ENCODE measurements around the gene TTLL5. TPM values are rescaled to one million over a fixed set of nuclear protein-coding genes. Genes with fewer than 3 reads are reported as not detected.
A peak's percentile ranks its signal among the peaks of the same experiment; 100 is the strongest.

TTLL5 gene
- polyA plus RNA-seq, 3 donors: 4.2 to 7.2 (median 4.7) TPM

DNA sequence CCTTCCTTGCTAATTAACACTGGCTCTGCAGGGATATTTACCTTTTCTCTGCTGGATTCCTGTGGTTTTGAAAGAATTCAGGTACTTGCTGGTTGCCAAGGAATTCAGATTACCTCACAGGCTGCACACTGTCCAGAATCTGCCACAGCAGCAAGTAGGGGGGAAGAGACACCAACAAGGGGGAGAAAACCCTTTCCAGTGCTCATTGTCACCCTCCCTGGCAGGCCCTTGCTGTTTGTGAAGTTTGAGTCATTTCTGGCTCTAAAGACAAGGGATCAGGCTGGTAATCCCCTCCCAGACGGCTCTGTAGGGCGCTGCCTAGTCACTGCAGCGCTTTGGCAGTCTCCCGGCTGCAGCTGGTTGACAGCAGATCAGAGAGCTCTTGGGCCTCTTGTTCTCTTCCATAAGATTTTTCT, 50.8 kb downstream of the TTLL5 start:
- Histone ChIP-seq H3K4me2 (replicated peaks; ENCODE audit: extremely low read depth, low read length, poor library complexity, severe bottlenecking) (no peak overlapping the region), H3K9ac (ENCODE audit: insufficient read depth, low read length, poor library complexity, severe bottlenecking) (no peak overlapping the region)
- intact Hi-C loops (cut with micrococcal nuclease): no loop called here

DNA sequence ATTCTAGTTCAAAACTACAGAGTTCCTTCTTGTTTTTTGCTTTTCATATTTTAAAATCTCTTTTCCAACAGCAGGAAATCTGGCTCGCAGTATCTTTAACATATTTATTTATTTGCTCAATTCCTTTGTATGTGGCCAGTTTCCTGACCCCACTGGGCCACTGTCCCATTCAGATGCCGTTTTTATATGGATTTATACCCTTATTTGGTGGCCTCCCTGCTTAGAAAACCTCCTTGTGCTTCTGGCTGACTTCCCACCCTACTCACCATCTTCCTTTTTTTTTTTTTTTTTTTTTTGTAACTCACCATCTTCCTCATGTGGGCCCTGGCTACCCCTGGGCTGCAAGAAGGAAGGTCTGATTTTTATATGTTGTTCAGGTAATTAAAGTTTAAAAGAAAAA, 53.9 kb downstream of the TTLL5 start:
- H4K20me1 ChIP-seq (ENCODE audit: insufficient read depth, low read length): no peaks in the 10 kb centered on the region
- Mint-ChIP-seq H3K9me3 (peaks cover 0 to 2% (median 0%) of the 10 kb centered on the region in 7 donors), H3K36me3 (peaks cover 31 to 38% of the 10 kb centered on the region in 2 donors), H3K27me3 (ENCODE audit: low read depth in 3 of 3) (no peaks in the 10 kb centered on the region), H3K4me1 (peaks cover 4% of the 10 kb centered on the region), H3K4me3 (no peak overlapping the region), H3K27ac (peak overlapping the region in 1 of 7 donors; percentile 46)
- TF ChIP-seq, protein P1, sequence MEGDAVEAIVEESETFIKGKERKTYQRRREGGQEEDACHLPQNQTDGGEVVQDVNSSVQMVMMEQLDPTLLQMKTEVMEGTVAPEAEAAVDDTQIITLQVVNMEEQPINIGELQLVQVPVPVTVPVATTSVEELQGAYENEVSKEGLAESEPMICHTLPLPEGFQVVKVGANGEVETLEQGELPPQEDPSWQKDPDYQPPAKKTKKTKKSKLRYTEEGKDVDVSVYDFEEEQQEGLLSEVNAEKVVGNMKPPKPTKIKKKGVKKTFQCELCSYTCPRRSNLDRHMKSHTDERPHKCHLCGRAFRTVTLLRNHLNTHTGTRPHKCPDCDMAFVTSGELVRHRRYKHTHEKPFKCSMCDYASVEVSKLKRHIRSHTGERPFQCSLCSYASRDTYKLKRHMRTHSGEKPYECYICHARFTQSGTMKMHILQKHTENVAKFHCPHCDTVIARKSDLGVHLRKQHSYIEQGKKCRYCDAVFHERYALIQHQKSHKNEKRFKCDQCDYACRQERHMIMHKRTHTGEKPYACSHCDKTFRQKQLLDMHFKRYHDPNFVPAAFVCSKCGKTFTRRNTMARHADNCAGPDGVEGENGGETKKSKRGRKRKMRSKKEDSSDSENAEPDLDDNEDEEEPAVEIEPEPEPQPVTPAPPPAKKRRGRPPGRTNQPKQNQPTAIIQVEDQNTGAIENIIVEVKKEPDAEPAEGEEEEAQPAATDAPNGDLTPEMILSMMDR (IDR thresholded peaks at IDR 0.05): no peak
- no peak overlapping the region for H3K27ac ChIP-seq (ENCODE audit: low read depth in 1 of 2, low read length in 2 of 2)
- peaks cover 0 to 28% of the 10 kb centered on the region in 2 donors for H3K36me3 ChIP-seq (replicated peaks in 1 of 2; ENCODE audit: control insufficient read depth in 1 of 2, insufficient read depth in 2 of 2, low read length in 2 of 2)
- no peaks in the 10 kb centered on the region for H3K27me3 ChIP-seq (ENCODE audit: control insufficient read depth in 2 of 2, insufficient read depth in 2 of 2, low read length in 2 of 2)
- no peak overlapping the region for H3K4me2 ChIP-seq (replicated peaks; ENCODE audit: extremely low read depth, low read length, poor library complexity, severe bottlenecking)
- WGBS (ENCODE audit: insufficient coverage): no CpG with 5 or more reads among the region's 2 CpGs
- H3K9me3 ChIP-seq (replicated peaks in 1 of 2; ENCODE audit: control insufficient read depth in 1 of 2, insufficient read depth in 1 of 2, low read length in 2 of 2): no peaks in the 10 kb centered on the region
- no peaks in the 10 kb centered on the region for H3K79me2 ChIP-seq (ENCODE audit: insufficient read depth, low read length)
- intact Hi-C loops (cut with micrococcal nuclease): no loop called here
- H3K4me1 ChIP-seq (ENCODE audit: control insufficient read depth in 1 of 2, insufficient read depth in 2 of 2, low read length in 2 of 2): no peaks in the 10 kb centered on the region
- no peak overlapping the region for H3K4me3 ChIP-seq (replicated peaks in 1 of 3; ENCODE audit: low read depth in 2 of 3, low read length in 3 of 3)
- H3K9ac ChIP-seq (ENCODE audit: insufficient read depth, low read length, poor library complexity, severe bottlenecking): no peak overlapping the region
- H2AFZ ChIP-seq (ENCODE audit: insufficient read depth, low read depth, low read length, poor library complexity, severe bottlenecking): no peak overlapping the region
- DNase-seq: no peak

More for the DNA sequence above, 50.8 kb downstream of the TTLL5 start:
- Mint-ChIP-seq H3K4me3 (no peak overlapping the region), H3K4me1 (peaks cover 3% of the 10 kb centered on the region), H3K36me3 (peaks cover 26 to 30% of the 10 kb centered on the region in 2 donors), H3K27me3 (ENCODE audit: low read depth in 3 of 3) (no peaks in the 10 kb centered on the region), H3K9me3 (peaks cover 0 to 2% (median 0%) of the 10 kb centered on the region in 7 donors), H3K27ac (peak overlapping the region in 1 of 7 donors; percentile 21)
- TF ChIP-seq, protein P1 (IDR thresholded peaks at IDR 0.05): no peak
- Histone ChIP-seq H3K4me1 (ENCODE audit: control insufficient read depth in 1 of 2, insufficient read depth in 2 of 2, low read length in 2 of 2) (no peaks in the 10 kb centered on the region), H3K79me2 (ENCODE audit: insufficient read depth, low read length) (no peaks in the 10 kb centered on the region), H4K20me1 (ENCODE audit: insufficient read depth, low read length) (no peaks in the 10 kb centered on the region), H3K27ac (ENCODE audit: low read depth in 1 of 2, low read length in 2 of 2) (no peak overlapping the region), H3K27me3 (ENCODE audit: control insufficient read depth in 2 of 2, insufficient read depth in 2 of 2, low read length in 2 of 2) (no peaks in the 10 kb centered on the region), H2AFZ (ENCODE audit: insufficient read depth, low read depth, low read length, poor library complexity, severe bottlenecking) (no peak overlapping the region), H3K9me3 (replicated peaks in 1 of 2; ENCODE audit: control insufficient read depth in 1 of 2, insufficient read depth in 1 of 2, low read length in 2 of 2) (no peaks in the 10 kb centered on the region), H3K4me3 (replicated peaks in 1 of 3; ENCODE audit: low read depth in 2 of 3, low read length in 3 of 3) (no peak overlapping the region), H3K36me3 (replicated peaks in 1 of 2; ENCODE audit: control insufficient read depth in 1 of 2, insufficient read depth in 2 of 2, low read length in 2 of 2) (peaks cover 3 to 25% of the 10 kb centered on the region in 2 donors)
- DNase-seq: no peak
- 93% methylated on average over 4 of the region's 4 CpGs for WGBS (ENCODE audit: insufficient coverage)

Data from CD14-positive monocyte (primary cell).